Trophoblast cell (in vitro differentiated cells and primary cell): ENCODE results near the gene PRR16. TPM values are rescaled to one million over a fixed set of nuclear protein-coding genes. Genes with fewer than 3 reads are reported as not detected.
"Not testable (repeated sequence)": the region's sequence is repeated elsewhere in the genome, so short reads cannot be mapped to it uniquely, and the experiment has no call there.

Experiments used
- DNase-seq, 2 donors: peaks; one replicate each; pipeline ENCODE4 v3.0.0-alpha.2; 2016
- H2AFZ ChIP-seq: 2 replicates; pipeline ENCODE4 v1.6.1; 2013; ENCODE audit warnings: low read length, moderate library complexity, mild to moderate bottlenecking; ENCODE audit not compliant: insufficient read depth, poor library complexity
- H2AK5ac ChIP-seq: 2 replicates; pipeline ENCODE4 v1.6.1; 2013; ENCODE audit warnings: mild to moderate bottlenecking, low read length
- H2BK120ac ChIP-seq: 2 replicates; pipeline ENCODE4 v1.6.1; 2013; ENCODE audit warnings: low read length, mild to moderate bottlenecking, moderate library complexity; ENCODE audit not compliant: insufficient read depth, poor library complexity
- H2BK12ac ChIP-seq: 2 replicates; pipeline ENCODE4 v1.6.1; 2013; ENCODE audit warnings: mild to moderate bottlenecking, low read length, moderate library complexity
- H2BK5ac ChIP-seq: 2 replicates; pipeline ENCODE4 v1.6.1; 2013; ENCODE audit warnings: low read length, low read depth, moderate library complexity, mild to moderate bottlenecking; ENCODE audit not compliant: poor library complexity
- H3K14ac ChIP-seq: 2 replicates; pipeline ENCODE4 v1.6.1; 2013; ENCODE audit warnings: mild to moderate bottlenecking, low read length
- H3K18ac ChIP-seq: 2 replicates; pipeline ENCODE4 v1.6.1; 2013; ENCODE audit warnings: mild to moderate bottlenecking, low read length
- H3K23ac ChIP-seq: 2 replicates; pipeline ENCODE4 v1.6.1; 2013; ENCODE audit warnings: low read length
- H3K27ac ChIP-seq: 2 replicates; pipeline ENCODE4 v1.5.1; 2013; ENCODE audit warnings: low read depth, mild to moderate bottlenecking, inconsistent platforms, low read length, moderate library complexity
- H3K27me3 ChIP-seq: 2 replicates; pipeline ENCODE4 v1.6.1; 2013; ENCODE audit warnings: inconsistent platforms, mild to moderate bottlenecking, low read length, moderate library complexity; ENCODE audit not compliant: insufficient read depth
- H3K36me3 ChIP-seq, 2 experiments: 1 replicate in 1 of 2; 2 replicates in 1 of 2; pipeline ENCODE4 v1.6.1; 2013; ENCODE audit warnings: low read length in 2 of 2, mild to moderate bottlenecking in 2 of 2, moderate library complexity in 1 of 2; ENCODE audit not compliant: insufficient read depth in 2 of 2, control insufficient read depth in 1 of 2
- H3K4ac ChIP-seq: 2 replicates; pipeline ENCODE4 v1.6.1; 2013; ENCODE audit warnings: low read depth, mild to moderate bottlenecking, low read length, moderate library complexity
- H3K4me1 ChIP-seq, 2 experiments: 1 replicate in 1 of 2; 2 replicates in 1 of 2; pipeline ENCODE4 v1.6.1; 2013; ENCODE audit warnings: low read length in 2 of 2, mild to moderate bottlenecking in 2 of 2, moderate library complexity in 1 of 2; ENCODE audit not compliant: insufficient read depth in 2 of 2, control insufficient read depth in 1 of 2
- H3K4me2 ChIP-seq: 2 replicates; pipeline ENCODE4 v1.6.1; 2013; ENCODE audit warnings: inconsistent platforms, mild to moderate bottlenecking, low read length, moderate library complexity
- H3K4me3 ChIP-seq: 2 replicates; pipeline ENCODE4 v1.5.1; 2013; ENCODE audit warnings: mild to moderate bottlenecking, low read depth, low read length, inconsistent platforms
- H3K79me1 ChIP-seq: one replicate; pipeline ENCODE4 v1.6.1; 2013; ENCODE audit warnings: low read length
- H3K79me2 ChIP-seq: 2 replicates; pipeline ENCODE4 v1.6.1; 2013; ENCODE audit warnings: low read length, mild to moderate bottlenecking; ENCODE audit not compliant: control insufficient read depth, insufficient read depth, poor library complexity
- H3K9ac ChIP-seq: 2 replicates; pipeline ENCODE4 v1.6.1; 2013; ENCODE audit warnings: mild to moderate bottlenecking, low read length
- H3K9me3 ChIP-seq: 2 replicates; pipeline ENCODE4 v1.6.1; 2013; ENCODE audit warnings: low read depth, mild to moderate bottlenecking, control low read depth, inconsistent platforms, low read length; ENCODE audit not compliant: insufficient read depth
- H4K12ac ChIP-seq: 2 replicates; pipeline ENCODE4 v1.6.1; 2013; ENCODE audit warnings: low read depth, mild to moderate bottlenecking, low read length, moderate library complexity
- H4K8ac ChIP-seq: 2 replicates; pipeline ENCODE4 v1.6.1; 2013; ENCODE audit warnings: low read depth, mild to moderate bottlenecking, low read length, moderate library complexity
- H4K91ac ChIP-seq: one replicate; pipeline ENCODE4 v1.6.1; 2013; ENCODE audit warnings: low read depth, mild to moderate bottlenecking, low read length, moderate library complexity
- WGBS: extraction: QIAGEN DNeasy Blood & Tissue Kit; methylation state at CpG from one replicate; pipeline ENCODE4 v1.1.7; 2013; ENCODE audit warnings: missing lambda C conversion rate; ENCODE audit not compliant: insufficient read length, insufficient coverage; ENCODE audit errors: extremely low coverage; 5-methylcytosine and 5-hydroxymethylcytosine counted together
- polyA plus RNA-seq: library from polyadenylated mRNA; stranded (reverse); fragments of 200-250 nt; gene quantifications from 2 replicates; pipeline ENCODE4 v1.2.3, GENCODE V29; 2013

The PRR16 gene
- polyA plus RNA-seq, result 0.55 and 0.61 TPM in 2 replicates

- no peak within 1 kb of the TSS for H4K91ac ChIP-seq
- H3K4me1 ChIP-seq, result peaks cover 3 to 8% of the 10 kb centered on the region in 2 experiments
- H2AK5ac ChIP-seq, result no peak within 1 kb of the TSS
- peak within 1 kb of the TSS; percentile 24 for H3K18ac ChIP-seq
- H3K27ac ChIP-seq, result no peak within 1 kb of the TSS
- no peak within 1 kb of the TSS for H2BK12ac ChIP-seq
- no peak within 1 kb of the TSS for H3K4ac ChIP-seq
- peak within 1 kb of the TSS; percentile 100 for H3K4me2 ChIP-seq
- no peak within 1 kb of the TSS for H2BK5ac ChIP-seq
- no peak within 1 kb of the TSS for H4K12ac ChIP-seq
- DNase-seq, result peak; percentile 6 to 39
- H3K36me3 ChIP-seq, result no peaks in the 10 kb centered on the region
- no peak within 1 kb of the TSS for H3K14ac ChIP-seq
- no peak within 1 kb of the TSS for H4K8ac ChIP-seq
- no peak within 1 kb of the TSS for H3K9ac ChIP-seq
- H3K4me3 ChIP-seq, result peak within 1 kb of the TSS; percentile 73
- H3K79me2 ChIP-seq, result no peaks in the 10 kb centered on the region
- H3K79me1 ChIP-seq, result no peaks in the 10 kb centered on the region
- peaks cover 12% of the 10 kb centered on the region for H3K27me3 ChIP-seq
- no peak within 1 kb of the TSS for H3K23ac ChIP-seq
- no peak within 1 kb of the TSS for H2BK120ac ChIP-seq
- peak within 1 kb of the TSS; percentile 91 for H2AFZ ChIP-seq
- no peaks in the 10 kb centered on the region for H3K9me3 ChIP-seq
- WGBS, result no CpG with 5 or more reads among the region's 62 CpGs
Measured at GRCh38 chr5:120463991-120464626, at the start of gene PRR16. TSS of gene PRR16 (plus strand) at chr5:120464300.

- Histone ChIP-seq H3K23ac (no peak overlapping the region), H3K79me2 (no peaks in the 10 kb centered on the region), H4K91ac (no peak overlapping the region), H3K9ac (no peak overlapping the region), H2BK5ac (no peak overlapping the region), H3K4me3 (no peak overlapping the region), H3K18ac (no peak overlapping the region), H2AFZ (no peak overlapping the region), H3K4me2 (no peak overlapping the region), H4K12ac (no peak overlapping the region), H3K9me3 (no peaks in the 10 kb centered on the region), H3K27me3 (no peaks in the 10 kb centered on the region), H2BK120ac (no peak overlapping the region), H2AK5ac (no peak overlapping the region), H3K4ac (no peak overlapping the region), H2BK12ac (no peak overlapping the region), H3K36me3 (no peaks in the 10 kb centered on the region), H3K4me1 (no peaks in the 10 kb centered on the region), H4K8ac (no peak overlapping the region), H3K14ac (no peak overlapping the region), H3K79me1 (no peaks in the 10 kb centered on the region), H3K27ac (no peak overlapping the region)
- DNase-seq, result no peak
- no CpG with 5 or more reads among the region's 1 CpG for WGBS
Measured at GRCh38 chr5:120415985-120416384, 48.1 kb upstream of the PRR16 start.

GRCh38 chr5:120419127-120419526 lies 45.0 kb upstream of the PRR16 start:
- Histone ChIP-seq H3K18ac (no peak overlapping the region), H4K12ac (no peak overlapping the region), H3K4me1 (no peaks in the 10 kb centered on the region), H3K4me3 (no peak overlapping the region), H3K36me3 (no peaks in the 10 kb centered on the region), H4K91ac (no peak overlapping the region), H3K79me1 (no peaks in the 10 kb centered on the region), H2BK12ac (no peak overlapping the region), H3K79me2 (no peaks in the 10 kb centered on the region), H2BK5ac (no peak overlapping the region), H3K9ac (no peak overlapping the region), H3K27ac (no peak overlapping the region), H3K4ac (no peak overlapping the region), H2BK120ac (no peak overlapping the region), H3K27me3 (no peaks in the 10 kb centered on the region), H3K4me2 (no peak overlapping the region), H4K8ac (no peak overlapping the region), H3K23ac (no peak overlapping the region), H2AFZ (no peak overlapping the region), H3K9me3 (no peaks in the 10 kb centered on the region), H2AK5ac (no peak overlapping the region), H3K14ac (no peak overlapping the region)
- no peak for DNase-seq
- no CpG with 5 or more reads among the region's 3 CpGs for WGBS

GRCh38 chr5:120426633-120427275 lies 37.3 kb upstream of the PRR16 start:
- WGBS, result no CpG with 5 or more reads among the region's 25 CpGs
- H2BK12ac ChIP-seq, H2AK5ac ChIP-seq: not testable (repeated sequence)

More at GRCh38 chr5:120426633-120427275, 37.3 kb upstream of the PRR16 start:
- H3K23ac ChIP-seq, H3K9me3 ChIP-seq, H2AFZ ChIP-seq, H3K4me3 ChIP-seq, H3K4me1 ChIP-seq, H3K14ac ChIP-seq, H4K12ac ChIP-seq, DNase-seq, H3K4me2 ChIP-seq, H3K27ac ChIP-seq, H3K27me3 ChIP-seq, H3K79me2 ChIP-seq, H3K9ac ChIP-seq, H3K36me3 ChIP-seq, H2BK5ac ChIP-seq, H3K79me1 ChIP-seq, H2BK120ac ChIP-seq, H4K91ac ChIP-seq, H3K18ac ChIP-seq, H3K4ac ChIP-seq, H4K8ac ChIP-seq: not testable (repeated sequence)
